Measurements from ENCODE around the gene GBF1. TPM values are rescaled to one million over a fixed set of nuclear protein-coding genes. Genes with fewer than 3 reads are reported as not detected.

Gene GBF1
- total and polyA plus RNA-seq, 2 of the 13 experiments (the other 11 are each of a cell fraction or from before 2014, with no cell fraction given), result 17.1 to 21.9 TPM

- TF ChIP-seq FLYWCH1 (CRISPR knock-in tag; IDR thresholded peaks at IDR 0.05), result no peak
- TF ChIP-seq DDIT3 (CRISPR knock-in tag; IDR thresholded peaks at IDR 0.05), result no peak
- no peak for TF ChIP-seq GABPA (IDR thresholded peaks at IDR 0.05; ENCODE audit: low read depth, low read length)
- TF ChIP-seq GABPA (CRISPR knock-in tag; IDR thresholded peaks at IDR 0.05; ENCODE audit: low read depth), result no peak
- TF ChIP-seq ZFY (CRISPR knock-in tag; IDR thresholded peaks at IDR 0.05), result peak; percentile 87
- peak; percentile 82 for TF ChIP-seq HDAC2 (CRISPR knock-in tag; IDR thresholded peaks at IDR 0.05)
- TF ChIP-seq ZNF382 (CRISPR knock-in tag; IDR thresholded peaks at IDR 0.05; ENCODE audit: borderline replicate concordance), result no peak
- peak; percentile 83 for TF ChIP-seq AGO2 (optimal IDR thresholded peaks at IDR 0.05; ENCODE audit: low read depth, low read length)
- peak; percentile 84; the same call in 1 of the 2 replicates for TF ChIP-seq ZNF414 (CRISPR knock-in tag; IDR thresholded peaks at IDR 0.05)
- TF ChIP-seq POLR2AphosphoS5 (IDR thresholded peaks at IDR 0.05; ENCODE audit: low read depth, low read length), result peak; percentile 65
- TF ChIP-seq, protein P1, sequence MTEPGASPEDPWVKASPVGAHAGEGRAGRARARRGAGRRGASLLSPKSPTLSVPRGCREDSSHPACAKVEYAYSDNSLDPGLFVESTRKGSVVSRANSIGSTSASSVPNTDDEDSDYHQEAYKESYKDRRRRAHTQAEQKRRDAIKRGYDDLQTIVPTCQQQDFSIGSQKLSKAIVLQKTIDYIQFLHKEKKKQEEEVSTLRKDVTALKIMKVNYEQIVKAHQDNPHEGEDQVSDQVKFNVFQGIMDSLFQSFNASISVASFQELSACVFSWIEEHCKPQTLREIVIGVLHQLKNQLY (CRISPR knock-in tag; IDR thresholded peaks at IDR 0.05), result peak; percentile 58; the same call in 1 of the 2 replicates
- TF ChIP-seq DNMT1 (CRISPR knock-in tag; IDR thresholded peaks at IDR 0.05), result peak; percentile 93
- no peak for TF ChIP-seq ZSCAN30 (CRISPR knock-in tag; IDR thresholded peaks at IDR 0.05)
- no peak for TF ChIP-seq KDM1A (CRISPR knock-in tag; IDR thresholded peaks at IDR 0.05)
- TF ChIP-seq ZNF766 (CRISPR knock-in tag; IDR thresholded peaks at IDR 0.05; ENCODE audit: borderline replicate concordance), result no peak
- 0 out of 2 replicates have a peak, but pooled peaks have one; percentile 71 for TF ChIP-seq ZNF124 (CRISPR knock-in tag; IDR thresholded peaks at IDR 0.05)
- peak; percentile 82; the same call in 1 of the 2 replicates for TF ChIP-seq ETV6 (CRISPR knock-in tag; conservative IDR thresholded peaks at IDR 0.05)
- TF ChIP-seq ZSCAN29 (CRISPR knock-in tag; conservative IDR thresholded peaks at IDR 0.05), result no peak
- no peak for TF ChIP-seq NFRKB (IDR thresholded peaks at IDR 0.05)
- TF ChIP-seq ZNF614 (CRISPR knock-in tag; IDR thresholded peaks at IDR 0.05; ENCODE audit: borderline replicate concordance), result peak; percentile 93
- TF ChIP-seq, protein P2, sequence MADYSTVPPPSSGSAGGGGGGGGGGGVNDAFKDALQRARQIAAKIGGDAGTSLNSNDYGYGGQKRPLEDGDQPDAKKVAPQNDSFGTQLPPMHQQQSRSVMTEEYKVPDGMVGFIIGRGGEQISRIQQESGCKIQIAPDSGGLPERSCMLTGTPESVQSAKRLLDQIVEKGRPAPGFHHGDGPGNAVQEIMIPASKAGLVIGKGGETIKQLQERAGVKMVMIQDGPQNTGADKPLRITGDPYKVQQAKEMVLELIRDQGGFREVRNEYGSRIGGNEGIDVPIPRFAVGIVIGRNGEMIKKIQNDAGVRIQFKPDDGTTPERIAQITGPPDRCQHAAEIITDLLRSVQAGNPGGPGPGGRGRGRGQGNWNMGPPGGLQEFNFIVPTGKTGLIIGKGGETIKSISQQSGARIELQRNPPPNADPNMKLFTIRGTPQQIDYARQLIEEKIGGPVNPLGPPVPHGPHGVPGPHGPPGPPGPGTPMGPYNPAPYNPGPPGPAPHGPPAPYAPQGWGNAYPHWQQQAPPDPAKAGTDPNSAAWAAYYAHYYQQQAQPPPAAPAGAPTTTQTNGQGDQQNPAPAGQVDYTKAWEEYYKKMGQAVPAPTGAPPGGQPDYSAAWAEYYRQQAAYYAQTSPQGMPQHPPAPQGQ (CRISPR knock-in tag; IDR thresholded peaks at IDR 0.05; ENCODE audit: borderline replicate concordance), result no peak
- TF ChIP-seq EP300 (IDR thresholded peaks at IDR 0.05; ENCODE audit: low read depth in 2 of 2, low read length in 2 of 2), result peak in 1 of 2 experiments; percentile 15; a peak in 1 of 4 replicates
- TF ChIP-seq EP300 (CRISPR knock-in tag; IDR thresholded peaks at IDR 0.05; ENCODE audit: borderline replicate concordance), result no peak; the same call in 1 of the 2 replicates
- TF ChIP-seq, protein P3, sequence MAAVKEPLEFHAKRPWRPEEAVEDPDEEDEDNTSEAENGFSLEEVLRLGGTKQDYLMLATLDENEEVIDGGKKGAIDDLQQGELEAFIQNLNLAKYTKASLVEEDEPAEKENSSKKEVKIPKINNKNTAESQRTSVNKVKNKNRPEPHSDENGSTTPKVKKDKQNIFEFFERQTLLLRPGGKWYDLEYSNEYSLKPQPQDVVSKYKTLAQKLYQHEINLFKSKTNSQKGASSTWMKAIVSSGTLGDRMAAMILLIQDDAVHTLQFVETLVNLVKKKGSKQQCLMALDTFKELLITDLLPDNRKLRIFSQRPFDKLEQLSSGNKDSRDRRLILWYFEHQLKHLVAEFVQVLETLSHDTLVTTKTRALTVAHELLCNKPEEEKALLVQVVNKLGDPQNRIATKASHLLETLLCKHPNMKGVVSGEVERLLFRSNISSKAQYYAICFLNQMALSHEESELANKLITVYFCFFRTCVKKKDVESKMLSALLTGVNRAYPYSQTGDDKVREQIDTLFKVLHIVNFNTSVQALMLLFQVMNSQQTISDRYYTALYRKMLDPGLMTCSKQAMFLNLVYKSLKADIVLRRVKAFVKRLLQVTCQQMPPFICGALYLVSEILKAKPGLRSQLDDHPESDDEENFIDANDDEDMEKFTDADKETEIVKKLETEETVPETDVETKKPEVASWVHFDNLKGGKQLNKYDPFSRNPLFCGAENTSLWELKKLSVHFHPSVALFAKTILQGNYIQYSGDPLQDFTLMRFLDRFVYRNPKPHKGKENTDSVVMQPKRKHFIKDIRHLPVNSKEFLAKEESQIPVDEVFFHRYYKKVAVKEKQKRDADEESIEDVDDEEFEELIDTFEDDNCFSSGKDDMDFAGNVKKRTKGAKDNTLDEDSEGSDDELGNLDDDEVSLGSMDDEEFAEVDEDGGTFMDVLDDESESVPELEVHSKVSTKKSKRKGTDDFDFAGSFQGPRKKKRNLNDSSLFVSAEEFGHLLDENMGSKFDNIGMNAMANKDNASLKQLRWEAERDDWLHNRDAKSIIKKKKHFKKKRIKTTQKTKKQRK (IDR thresholded peaks at IDR 0.05; ENCODE audit: low read length), result no peak
- TF ChIP-seq RARA (CRISPR knock-in tag; IDR thresholded peaks at IDR 0.05), result 0 out of 2 replicates have a peak, but pooled peaks have one; percentile 52
Observed at GRCh38 chr10:102399217-102400021, 154.1 kb downstream of the GBF1 start (continued).
